ENCODE data around the gene MRM2. TPM values are rescaled to one million over a fixed set of nuclear protein-coding genes. Genes with fewer than 3 reads are reported as not detected.

MRM2 gene
- total RNA-seq, 1 experiment from 2014 or later: 34.7 TPM

- H3K9ac ChIP-seq (ENCODE audit: low read length): no peak overlapping the region
- H3K27me3 ChIP-seq (ENCODE audit: insufficient read depth, low read length): no peaks in the 10 kb centered on the region
- no peak overlapping the region for H3K4me3 ChIP-seq (replicated peaks in 1 of 2; ENCODE audit: low read depth in 1 of 2, low read length in 2 of 2)
- BruUV-seq (replicated peaks): no TSS peak
- CTCF ChIA-PET: interaction anchor here (0.6 to 2.9 kb wide), 3 partner anchors 8 to 222 kb away, joined by 3 to 11 read pairs (median 6); no protein-coding TSS in a partner anchor
- POLR2A ChIA-PET: no interaction called here
- peaks cover 9 to 20% of the 10 kb centered on the region in 2 experiments for H3K4me1 ChIP-seq (ENCODE audit: control insufficient read depth in 1 of 2, insufficient read depth in 2 of 2, low read length in 2 of 2)
- no peak overlapping the region for H3K4me2 ChIP-seq (ENCODE audit: low read length)
- H3K9me2 ChIP-seq (ENCODE audit: insufficient read depth): no peaks in the 10 kb centered on the region
- RAD21 ChIA-PET (ENCODE audit: low non-redundant PET in 1 of 2, low total read pairs in 2 of 2, uncharacterized antibody in 2 of 2, unreplicated experiment in 2 of 2): no interaction called here
- TF ChIP-seq RAD21 (IDR thresholded peaks at IDR 0.05; ENCODE audit: low read depth): peak; percentile 52
- no peak for TF ChIP-seq SRF (IDR thresholded peaks at IDR 0.05; ENCODE audit: low read depth)
- no peak for TF ChIP-seq FOSL1 (IDR thresholded peaks at IDR 0.05; ENCODE audit: low read depth)
- TF ChIP-seq POLR2A (IDR thresholded peaks at IDR 0.05; ENCODE audit: borderline replicate concordance, extremely low read depth, insufficient read depth, insufficient read length): no peak
- no peak for TF ChIP-seq SIN3A (IDR thresholded peaks at IDR 0.05; ENCODE audit: low read depth)
- no peak for TF ChIP-seq YY1 (IDR thresholded peaks at IDR 0.05; ENCODE audit: extremely low read depth, insufficient replicate concordance, low read depth, low read length)
- TF ChIP-seq EZH2 (IDR thresholded peaks at IDR 0.05): no peak
- no peak for TF ChIP-seq CBX3 (IDR thresholded peaks at IDR 0.05; ENCODE audit: low read depth)
- no peak for TF ChIP-seq ELF1 (IDR thresholded peaks at IDR 0.05; ENCODE audit: borderline replicate concordance, low read depth)
- no peak for TF ChIP-seq EZH2phosphoT487 (IDR thresholded peaks at IDR 0.05; ENCODE audit: borderline replicate concordance)
- peak in 2 of 3 experiments; percentile 86 to 87; a peak in 5 of 6 replicates for TF ChIP-seq CTCF (IDR thresholded peaks at IDR 0.05 in 2 of 3, conservative IDR thresholded peaks at IDR 0.05 in 1 of 3; ENCODE audit: borderline replicate concordance in 1 of 3, insufficient read depth in 1 of 3, low read depth in 2 of 3, low read length in 2 of 3)
- no peak for TF ChIP-seq JUND (IDR thresholded peaks at IDR 0.05)
- no peak for TF ChIP-seq CEBPB (IDR thresholded peaks at IDR 0.05; ENCODE audit: low read depth)
- no peak for TF ChIP-seq POLR2AphosphoS5 (IDR thresholded peaks at IDR 0.05; ENCODE audit: low read depth, low read length)
- no peak for TF ChIP-seq REST (IDR thresholded peaks at IDR 0.05; ENCODE audit: low read depth)
- H3K27ac ChIP-seq (ENCODE audit: low read depth, low read length): no peak overlapping the region
- no peaks in the 10 kb centered on the region; a peak in 1 of 4 replicates for H3K36me3 ChIP-seq (ENCODE audit: control insufficient read depth in 1 of 2, insufficient read depth in 2 of 2, low read length in 2 of 2)
- peaks cover 18% of the 10 kb centered on the region; the same call in 1 of the 2 replicates for H3K79me2 ChIP-seq (ENCODE audit: insufficient read depth, low read length)
- DNase-seq (ENCODE audit: low read depth, low spot score) (no peak), ATAC-seq (peak; percentile 54)
- no peaks in the 10 kb centered on the region for H4K20me1 ChIP-seq (ENCODE audit: insufficient read depth)
- intact Hi-C loops (cut with micrococcal nuclease): loop anchor here (2.0 kb wide), 1 partner anchor 101 kb away; no protein-coding TSS in a partner anchor
- H2AFZ ChIP-seq (ENCODE audit: low read depth, low read length, poor library complexity, severe bottlenecking): no peak overlapping the region
- H3K9me3 ChIP-seq (ENCODE audit: control insufficient read depth in 1 of 2, insufficient read depth in 1 of 2, low read depth in 1 of 2, low read length in 2 of 2): no peaks in the 10 kb centered on the region
These were observed 5.4 kb upstream of the MRM2 start for GRCh38 chr7:2247141-2247995.

All from HCT116 (cell line).